IMR-90 (cell line): ENCODE data around the gene RSU1. TPM values are rescaled to one million over a fixed set of nuclear protein-coding genes. Genes with fewer than 3 reads are reported as not detected.

Experiments used
- ATAC-seq: fragments of 200-7000 bp; cut with Tn5 transposase; 2 replicates; pipeline ENCODE4 v1.9.1; 2020; ENCODE audit warnings: low read depth, mild to moderate bottlenecking, moderate library complexity
- BruUV-seq: library from RNA; stranded (reverse); fragments of 400-500 nt; replicated peaks from 2 replicates; lab custom pipeline; 2021; lab: Mats Ljungman, UMichigan
- CTCF ChIA-PET: fragments of 300-600 bp; formaldehyde crosslinking; extraction: SDS; loops from one replicate; lab custom pipeline; 2021; ENCODE audit warnings: antibody characterized with exemption; lab: Yijun Ruan, JAX
- POLR2A ChIA-PET: fragments of 300-600 bp; sonication (Branson Sonifier 250); formaldehyde crosslinking; loops from one replicate; lab custom pipeline; 2022; ENCODE audit warnings: antibody characterized with exemption; ENCODE audit not compliant: unreplicated experiment; lab: Charles Lee
- DNase-seq: peaks from one replicate; pipeline ENCODE4 v3.0.0; 2013
- H2AFZ ChIP-seq: replicated peaks from 2 replicates; pipeline ENCODE3; 2013; ENCODE audit warnings: low read length, mild to moderate bottlenecking; ENCODE audit not compliant: poor library complexity
- H2AK5ac ChIP-seq: 2 replicates; pipeline ENCODE4 v1.6.1; 2013; ENCODE audit warnings: low read depth, low read length, inconsistent platforms
- H2AK9ac ChIP-seq: replicated peaks from 2 replicates; pipeline ENCODE3; 2013; ENCODE audit warnings: mild to moderate bottlenecking, low read depth, low read length, moderate library complexity; ENCODE audit not compliant: poor library complexity
- H2BK120ac ChIP-seq: 2 replicates; pipeline ENCODE4 v1.6.1; 2013; ENCODE audit warnings: low read depth, low read length, inconsistent platforms
- H2BK15ac ChIP-seq: 3 replicates; pipeline ENCODE4 v1.6.1; 2013; ENCODE audit warnings: low read depth, low read length, inconsistent platforms
- H2BK20ac ChIP-seq: 2 replicates; pipeline ENCODE4 v1.6.1; 2013; ENCODE audit warnings: low read depth, mild to moderate bottlenecking, inconsistent platforms, low read length, moderate library complexity
- H2BK5ac ChIP-seq: 2 replicates; pipeline ENCODE4 v1.6.1; 2013; ENCODE audit warnings: mild to moderate bottlenecking, low read depth, low read length, inconsistent platforms; ENCODE audit not compliant: poor library complexity, severe bottlenecking
- H3K14ac ChIP-seq: replicated peaks from 2 replicates; pipeline ENCODE4 v1.6.1; 2013; ENCODE audit warnings: low read depth, low read length, inconsistent platforms
- H3K18ac ChIP-seq: 2 replicates; pipeline ENCODE4 v1.6.1; 2013; ENCODE audit warnings: low read depth, low read length, control low read depth
- H3K23ac ChIP-seq: 2 replicates; pipeline ENCODE4 v1.6.1; 2013; ENCODE audit warnings: low read depth, low read length, inconsistent platforms
- H3K27ac ChIP-seq: 2 replicates; pipeline ENCODE4 v1.5.1; 2013; ENCODE audit warnings: mild to moderate bottlenecking, control low read depth, low read length; ENCODE audit not compliant: insufficient read depth
- H3K27me3 ChIP-seq: 2 replicates; pipeline ENCODE4 v1.6.1; 2013; ENCODE audit warnings: low read length; ENCODE audit not compliant: control insufficient read depth, insufficient read depth
- H3K36me3 ChIP-seq: 2 replicates; pipeline ENCODE4 v1.6.1; 2013; ENCODE audit warnings: low read length, mixed read lengths; ENCODE audit not compliant: control insufficient read depth, insufficient read depth
- H3K4ac ChIP-seq: 2 replicates; pipeline ENCODE4 v1.6.1; 2013; ENCODE audit warnings: low read depth, low read length, inconsistent platforms
- H3K4me1 ChIP-seq: 2 replicates; pipeline ENCODE4 v1.6.1; 2013; ENCODE audit warnings: low read length, mixed read lengths; ENCODE audit not compliant: control insufficient read depth, insufficient read depth
- H3K4me2 ChIP-seq: 2 replicates; pipeline ENCODE4 v1.6.1; 2013; ENCODE audit warnings: low read depth, mild to moderate bottlenecking, control low read depth, low read length, moderate library complexity
- H3K4me3 ChIP-seq: 2 replicates; pipeline ENCODE4 v1.5.1; 2013; ENCODE audit warnings: low read depth, mild to moderate bottlenecking, control low read depth, low read length, moderate library complexity; ENCODE audit not compliant: insufficient read depth
- H3K56ac ChIP-seq: 2 replicates; pipeline ENCODE4 v1.6.1; 2013; ENCODE audit warnings: low read length, inconsistent platforms; ENCODE audit not compliant: insufficient read depth; ENCODE audit errors: extremely low read depth
- H3K79me1 ChIP-seq, 2 experiments: 2 replicates each; pipeline ENCODE4 v1.6.1; 2013; ENCODE audit warnings: low read length in 2 of 2, inconsistent platforms in 1 of 2, low read depth in 1 of 2
- H3K9ac ChIP-seq: 2 replicates; pipeline ENCODE4 v1.6.1; 2013; ENCODE audit warnings: low read depth, low read length, control low read depth
- H3K9me1 ChIP-seq: 2 replicates; pipeline ENCODE4 v1.6.1; 2013; ENCODE audit warnings: low read length, inconsistent platforms; ENCODE audit not compliant: insufficient read depth
- H3K9me3 ChIP-seq: 2 replicates; pipeline ENCODE4 v1.6.1; 2013; ENCODE audit warnings: low read length; ENCODE audit not compliant: control insufficient read depth, insufficient read depth
- H4K20me1 ChIP-seq: 2 replicates; pipeline ENCODE4 v1.6.1; 2013; ENCODE audit warnings: low read length, inconsistent platforms; ENCODE audit not compliant: insufficient read depth
- H4K5ac ChIP-seq: 2 replicates; pipeline ENCODE4 v1.6.1; 2013; ENCODE audit warnings: mild to moderate bottlenecking, low read depth, low read length, control low read depth
- H4K8ac ChIP-seq, 2 experiments: 2 replicates each; pipeline ENCODE4 v1.6.1; 2013; ENCODE audit warnings: low read depth in 2 of 2, low read length in 2 of 2, control low read depth in 1 of 2, inconsistent platforms in 1 of 2
- H4K91ac ChIP-seq: 2 replicates; pipeline ENCODE4 v1.6.1; 2013; ENCODE audit warnings: low read depth, low read length, inconsistent platforms; ENCODE audit not compliant: insufficient read depth
- BHLHE40 ChIP-seq: fragments of 150-350 bp; IDR thresholded peaks from 2 replicates; pipeline ENCODE4 v1.6.1; 2016; ENCODE audit warnings: mild to moderate bottlenecking, low read depth, low read length
- CEBPB ChIP-seq: IDR thresholded peaks from 2 replicates; pipeline ENCODE4 v1.6.1; 2012; ENCODE audit warnings: low read depth, low read length, improper control_type of control experiment
- CHD1 ChIP-seq: IDR thresholded peaks from 2 replicates; pipeline ENCODE4 v1.6.1; 2012; ENCODE audit warnings: low read depth, low read length, improper control_type of control experiment
- CTCF ChIP-seq: conservative IDR thresholded peaks from 2 replicates; pipeline ENCODE4 v1.5.1; 2012; ENCODE audit warnings: mild to moderate bottlenecking, low read depth, low read length, improper control_type of control experiment
- ELK1 ChIP-seq: fragments of 150-350 bp; IDR thresholded peaks from 2 replicates; pipeline ENCODE4 v1.6.1; 2016; ENCODE audit warnings: low read depth, mild to moderate bottlenecking, low read length, moderate library complexity, borderline replicate concordance
- FOS ChIP-seq: fragments of 150-350 bp; IDR thresholded peaks from 2 replicates; pipeline ENCODE4 v1.6.1; 2016; ENCODE audit warnings: low read depth, low read length
- MAFK ChIP-seq: IDR thresholded peaks from 2 replicates; pipeline ENCODE4 v1.6.1; 2012; ENCODE audit warnings: low read depth, low read length, improper control_type of control experiment
- MAZ ChIP-seq: IDR thresholded peaks from 2 replicates; pipeline ENCODE4 v1.6.1; 2012; ENCODE audit warnings: low read depth, mild to moderate bottlenecking, low read length, improper control_type of control experiment, moderate library complexity, borderline replicate concordance
- MXI1 ChIP-seq: IDR thresholded peaks from 2 replicates; pipeline ENCODE4 v1.6.1; 2012; ENCODE audit warnings: low read depth, mild to moderate bottlenecking, low read length, moderate library complexity, borderline replicate concordance
- NFE2L2 ChIP-seq: fragments of 150-350 bp; IDR thresholded peaks from 2 replicates; pipeline ENCODE4 v1.6.1; 2016; ENCODE audit warnings: low read depth, mild to moderate bottlenecking, low read length
- POLR2A ChIP-seq: IDR thresholded peaks from 2 replicates; pipeline ENCODE4 v1.6.1; 2012; ENCODE audit warnings: mild to moderate bottlenecking, low read depth, low read length
- RAD21 ChIP-seq: IDR thresholded peaks from 2 replicates; pipeline ENCODE4 v1.6.1; 2012; ENCODE audit warnings: low read length, improper control_type of control experiment
- RCOR1 ChIP-seq: IDR thresholded peaks from 2 replicates; pipeline ENCODE4 v1.6.1; 2012; ENCODE audit warnings: mild to moderate bottlenecking, low read length, improper control_type of control experiment; ENCODE audit not compliant: insufficient replicate concordance
- RFX5 ChIP-seq: IDR thresholded peaks from 2 replicates; pipeline ENCODE4 v1.8.0; 2012; ENCODE audit warnings: low read depth, mild to moderate bottlenecking, low read length, moderate library complexity
- SMC3 ChIP-seq: fragments of 150-350 bp; IDR thresholded peaks from 2 replicates; pipeline ENCODE4 v1.6.1; 2016; ENCODE audit warnings: low read depth, mild to moderate bottlenecking, antibody characterized with exemption, low read length, moderate library complexity
- USF2 ChIP-seq: fragments of 150-350 bp; IDR thresholded peaks from 2 replicates; pipeline ENCODE4 v1.6.1; 2017; ENCODE audit warnings: mild to moderate bottlenecking, antibody characterized with exemption, low read length, low read depth
- WGBS, 2 experiments: methylation state at CpG; one replicate each; pipeline versions ENCODE4 v1.1.5 to v1.1.7; 2013; ENCODE audit warnings: missing lambda C conversion rate in 2 of 2; ENCODE audit not compliant: insufficient read length in 1 of 2; ENCODE audit errors: extremely low coverage in 2 of 2; 5-methylcytosine and 5-hydroxymethylcytosine counted together
- dilution Hi-C: fragments of 300-500 bp; cut with HindIII; formaldehyde crosslinking; loops from one replicate; pipeline ENCODE4 v1.14.3; 2018; ENCODE audit warnings: low sequenced_read_pairs; ENCODE audit not compliant: unreplicated experiment
- in situ Hi-C: fragments of 300-500 bp; cut with MboI; formaldehyde crosslinking; loops from 3 replicates; pipeline ENCODE4 v1.14.3; 2019; ENCODE audit warnings: low sequenced_read_pairs, inconsistent platforms, mixed read lengths
- intact Hi-C: fragments of 100-400 bp; cut with micrococcal nuclease; formaldehyde crosslinking; loops from 2 replicates; pipeline ENCODE4 v1.10.0; 2022
- polyA plus RNA-seq, 3 experiments: library from polyadenylated mRNA; depleted of rRNA; stranded (reverse); fragments of >200 nt; gene quantifications; 2 replicates each; pipeline ENCODE4 v1.2.3, GENCODE V29; 2012; ENCODE audit warnings: low replicate concordance in 1 of 3
- total RNA-seq: library from RNA; depleted of rRNA; stranded (reverse); fragments of >200 nt; gene quantifications from 2 replicates; pipeline ENCODE4 v1.2.3, GENCODE V29; 2012

Gene RSU1
- total and polyA plus RNA-seq, 2 of the 4 experiments (the other 2 are of a cell fraction), result 134 to 148 TPM

GRCh38 chr10:16679511-16679910, 137.7 kb downstream of the RSU1 start:
- Histone ChIP-seq H2BK120ac (no peak overlapping the region), H4K5ac (no peak overlapping the region), H3K14ac (no peak overlapping the region), H2BK20ac (no peak overlapping the region), H3K9me1 (no peaks in the 10 kb centered on the region), H3K18ac (no peak overlapping the region), H4K8ac (no peak overlapping the region), H3K9ac (no peak overlapping the region), H3K56ac (no peak overlapping the region), H3K27me3 (no peaks in the 10 kb centered on the region), H3K4ac (no peak overlapping the region), H3K4me3 (no peak overlapping the region), H2BK5ac (no peak overlapping the region), H2BK15ac (no peak overlapping the region), H3K79me1 (peaks cover 11 to 12% of the 10 kb centered on the region in 2 experiments; a peak in 3 of 4 replicates), H3K27ac (no peak overlapping the region), H3K9me3 (no peaks in the 10 kb centered on the region), H3K4me2 (no peak overlapping the region), H3K23ac (no peak overlapping the region), H4K20me1 (no peaks in the 10 kb centered on the region; the same call in 1 of the 2 replicates), H4K91ac (no peak overlapping the region), H3K4me1 (no peaks in the 10 kb centered on the region), H2AK9ac (no peak overlapping the region), H2AFZ (no peak overlapping the region), H3K36me3 (no peaks in the 10 kb centered on the region), H2AK5ac (no peak overlapping the region)
- no peak for TF ChIP-seq MAZ
- TF ChIP-seq MAFK, result no peak
- TF ChIP-seq CHD1, result no peak
- TF ChIP-seq SMC3, result no peak
- no peak for TF ChIP-seq ELK1
- TF ChIP-seq POLR2A, result no peak
- no peak for TF ChIP-seq BHLHE40
- TF ChIP-seq MXI1, result no peak
- no peak for TF ChIP-seq RAD21
- TF ChIP-seq CTCF, result no peak
- no peak for TF ChIP-seq RFX5
- TF ChIP-seq NFE2L2, result no peak
- TF ChIP-seq RCOR1, result no peak
- no peak for TF ChIP-seq USF2
- TF ChIP-seq CEBPB, result no peak
- no peak for TF ChIP-seq FOS
- WGBS, 2 experiments, result 100% methylated on average over 1 of the region's 6 CpGs; no CpG with 5 or more reads in 1 of the 2 experiments
- dilution Hi-C loops (no loop called here), intact Hi-C loops (no loop called here), in situ Hi-C loops (no loop called here)
- DNase-seq, result no peak
- ChIA-PET POLR2A (no interaction called here), CTCF (interaction anchor here (0.7 kb wide), 1 partner anchor 67 kb away, joined by 6 read pairs; no protein-coding TSS in a partner anchor)
- BruUV-seq, result no TSS peak
- ATAC-seq, result no peak
